Measurements from ENCODE around the gene CTSZ. TPM values are rescaled to one million over a fixed set of nuclear protein-coding genes. Genes with fewer than 3 reads are reported as not detected.

CTSZ gene
- total RNA-seq, 1 experiment from 2014 or later, result 194 TPM

DNA sequence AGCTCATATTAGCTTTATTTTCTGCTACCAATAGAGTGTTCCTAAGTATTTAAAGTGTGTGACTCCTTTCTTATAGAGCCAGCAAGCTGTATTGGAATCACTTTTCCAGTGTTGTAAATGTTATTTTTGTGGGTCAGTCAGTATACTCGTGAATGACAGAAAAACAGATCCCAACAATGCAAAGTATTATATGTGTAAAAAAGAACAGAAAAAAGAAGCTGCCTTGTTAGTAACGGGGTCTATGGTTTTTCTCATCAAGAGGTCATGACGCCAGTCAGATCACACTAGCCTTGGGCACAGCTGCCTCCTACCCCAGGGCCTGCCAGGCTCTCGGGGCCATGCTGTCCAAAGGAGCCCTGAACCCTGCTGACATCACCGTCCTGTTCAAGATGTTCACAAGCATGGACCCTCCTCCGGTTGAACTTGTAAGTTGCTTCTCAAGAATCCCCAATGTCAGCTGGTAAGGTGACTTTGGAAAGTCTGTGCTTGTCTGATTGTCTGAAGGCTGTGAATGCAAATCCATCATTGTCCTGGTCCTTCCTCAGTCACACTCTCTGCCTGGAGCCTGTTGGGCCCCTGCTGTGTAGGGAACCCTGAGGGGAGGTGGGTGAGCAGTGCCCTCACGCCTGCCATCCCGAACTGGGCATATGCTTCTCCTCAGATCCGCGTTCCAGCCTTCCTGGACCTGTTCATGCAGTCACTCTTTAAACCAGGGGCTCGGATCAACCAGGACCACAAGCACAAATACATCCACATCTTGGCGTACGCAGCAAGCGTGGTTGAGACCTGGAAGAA lies 16.2 kb downstream of the CTSZ start:
- peaks cover 17% of the 10 kb centered on the region for H4K20me1 ChIP-seq (ENCODE audit: insufficient read depth)
- peaks cover 8% of the 10 kb centered on the region for H3K79me2 ChIP-seq (ENCODE audit: low read depth)
- no peaks in the 10 kb centered on the region for H3K4me1 ChIP-seq (replicated peaks; ENCODE audit: insufficient read depth)
- no peak for DNase-seq
- TF ChIP-seq EZH2 (IDR thresholded peaks at IDR 0.05; ENCODE audit: low read depth), result no peak
- intact Hi-C loops (cut with micrococcal nuclease; ENCODE audit: unreplicated experiment), result no loop called here
- H3K4me2 ChIP-seq, result no peak overlapping the region
- H3F3A ChIP-seq (ENCODE audit: insufficient read depth, low read depth), result peaks cover 42% of the 10 kb centered on the region
- H2AFZ ChIP-seq, result no peak overlapping the region
- no peaks in the 10 kb centered on the region for H3K27me3 ChIP-seq (ENCODE audit: insufficient read depth, low read depth)
- H3K36me3 ChIP-seq (ENCODE audit: low read depth), result peaks cover 67% of the 10 kb centered on the region
- POLR2A ChIA-PET (ENCODE audit: unreplicated experiment), result interaction anchor here (0.6 kb wide), 1 partner anchor 20 kb away, joined by 5 read pairs; no protein-coding TSS in a partner anchor
- BruUV-seq (replicated peaks), result no TSS peak
- no peaks in the 10 kb centered on the region for H3K9me3 ChIP-seq (ENCODE audit: insufficient read depth, low read depth)
- H3K9me2 ChIP-seq (ENCODE audit: insufficient read depth), result no peaks in the 10 kb centered on the region
- H3K4me3 ChIP-seq, result no peak overlapping the region
- no peak overlapping the region for H3K27ac ChIP-seq
- CTCF ChIA-PET, result interaction anchor here (0.5 kb wide), 1 partner anchor 530 kb away, joined by 3 read pairs; no protein-coding TSS in a partner anchor

DNA sequence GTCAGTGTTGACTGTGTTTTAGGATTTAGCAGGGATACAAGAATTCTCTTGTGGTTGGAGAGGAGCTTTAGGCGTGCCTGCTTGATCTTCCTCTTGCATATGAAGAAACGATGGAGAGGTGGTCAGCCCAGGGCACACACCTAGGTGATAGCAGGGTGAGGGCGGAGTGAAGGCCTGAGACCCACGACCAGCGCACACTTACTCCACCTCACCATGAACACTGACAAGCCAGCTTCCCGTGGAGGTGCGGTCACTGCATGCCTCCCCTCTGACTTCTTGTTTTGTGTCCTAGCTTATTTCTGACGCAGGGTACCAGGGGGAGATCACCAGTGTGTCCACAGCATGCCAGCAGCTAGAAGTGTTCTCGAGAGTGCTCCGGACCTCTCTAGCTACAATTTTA lies 17.9 kb downstream of the CTSZ start:
- POLR2A ChIA-PET (ENCODE audit: unreplicated experiment), result no interaction called here
- H4K20me1 ChIP-seq (ENCODE audit: insufficient read depth), result peaks cover 25% of the 10 kb centered on the region
- BruUV-seq (replicated peaks), result no TSS peak
- peaks cover 28% of the 10 kb centered on the region for H3F3A ChIP-seq (ENCODE audit: insufficient read depth, low read depth)
- intact Hi-C loops (cut with micrococcal nuclease; ENCODE audit: unreplicated experiment), result no loop called here
- TF ChIP-seq, protein P1, sequence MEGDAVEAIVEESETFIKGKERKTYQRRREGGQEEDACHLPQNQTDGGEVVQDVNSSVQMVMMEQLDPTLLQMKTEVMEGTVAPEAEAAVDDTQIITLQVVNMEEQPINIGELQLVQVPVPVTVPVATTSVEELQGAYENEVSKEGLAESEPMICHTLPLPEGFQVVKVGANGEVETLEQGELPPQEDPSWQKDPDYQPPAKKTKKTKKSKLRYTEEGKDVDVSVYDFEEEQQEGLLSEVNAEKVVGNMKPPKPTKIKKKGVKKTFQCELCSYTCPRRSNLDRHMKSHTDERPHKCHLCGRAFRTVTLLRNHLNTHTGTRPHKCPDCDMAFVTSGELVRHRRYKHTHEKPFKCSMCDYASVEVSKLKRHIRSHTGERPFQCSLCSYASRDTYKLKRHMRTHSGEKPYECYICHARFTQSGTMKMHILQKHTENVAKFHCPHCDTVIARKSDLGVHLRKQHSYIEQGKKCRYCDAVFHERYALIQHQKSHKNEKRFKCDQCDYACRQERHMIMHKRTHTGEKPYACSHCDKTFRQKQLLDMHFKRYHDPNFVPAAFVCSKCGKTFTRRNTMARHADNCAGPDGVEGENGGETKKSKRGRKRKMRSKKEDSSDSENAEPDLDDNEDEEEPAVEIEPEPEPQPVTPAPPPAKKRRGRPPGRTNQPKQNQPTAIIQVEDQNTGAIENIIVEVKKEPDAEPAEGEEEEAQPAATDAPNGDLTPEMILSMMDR (conservative IDR thresholded peaks at IDR 0.05), result no peak
- no peak for TF ChIP-seq EZH2 (IDR thresholded peaks at IDR 0.05; ENCODE audit: low read depth)
- no peak overlapping the region for H3K27ac ChIP-seq
- H3K4me3 ChIP-seq, result no peak overlapping the region
- no peak overlapping the region for H2AFZ ChIP-seq
- no peak overlapping the region for H3K4me2 ChIP-seq
- peaks cover 24% of the 10 kb centered on the region for H3K79me2 ChIP-seq (ENCODE audit: low read depth)
- no peaks in the 10 kb centered on the region for H3K27me3 ChIP-seq (ENCODE audit: insufficient read depth, low read depth)
- no peaks in the 10 kb centered on the region for H3K9me3 ChIP-seq (ENCODE audit: insufficient read depth, low read depth)
- H3K36me3 ChIP-seq (ENCODE audit: low read depth), result peaks cover 62% of the 10 kb centered on the region
- CTCF ChIA-PET, result no interaction called here
- no peaks in the 10 kb centered on the region for H3K4me1 ChIP-seq (replicated peaks; ENCODE audit: insufficient read depth)
- DNase-seq, result no peak
- H3K9me2 ChIP-seq (ENCODE audit: insufficient read depth), result no peaks in the 10 kb centered on the region

DNA sequence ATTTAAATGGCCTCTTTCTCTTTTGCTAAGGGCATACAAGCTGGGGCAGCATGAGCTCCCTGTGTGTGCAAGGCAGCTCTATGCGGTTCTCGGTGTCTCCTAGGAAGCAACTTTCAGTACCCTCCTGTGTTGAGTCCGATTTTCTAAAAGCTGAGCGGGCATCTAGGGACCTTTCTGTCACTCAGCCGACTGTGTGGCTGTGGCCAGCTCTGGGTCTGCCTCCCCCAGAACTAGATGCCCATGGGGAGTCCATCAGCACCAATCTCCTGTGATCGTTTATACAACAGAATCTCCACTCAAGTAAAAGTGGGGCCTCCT lies 18.5 kb downstream of the CTSZ start:
- Histone ChIP-seq H3K9me3 (ENCODE audit: insufficient read depth, low read depth) (no peaks in the 10 kb centered on the region), H3K79me2 (ENCODE audit: low read depth) (peaks cover 31% of the 10 kb centered on the region), H3K4me1 (replicated peaks; ENCODE audit: insufficient read depth) (no peaks in the 10 kb centered on the region; the same call in 1 of the 2 replicates), H3K27ac (no peak overlapping the region), H3K36me3 (ENCODE audit: low read depth) (peaks cover 56% of the 10 kb centered on the region), H3F3A (ENCODE audit: insufficient read depth, low read depth) (peaks cover 21% of the 10 kb centered on the region), H3K9me2 (ENCODE audit: insufficient read depth) (no peaks in the 10 kb centered on the region), H3K4me2 (no peak overlapping the region), H3K27me3 (ENCODE audit: insufficient read depth, low read depth) (no peaks in the 10 kb centered on the region), H3K4me3 (no peak overlapping the region), H2AFZ (no peak overlapping the region), H4K20me1 (ENCODE audit: insufficient read depth) (peaks cover 32% of the 10 kb centered on the region)
- BruUV-seq (replicated peaks), result no TSS peak
- ChIA-PET CTCF (no interaction called here), POLR2A (ENCODE audit: unreplicated experiment) (no interaction called here)
- no peak for DNase-seq
- intact Hi-C loops (cut with micrococcal nuclease; ENCODE audit: unreplicated experiment), result no loop called here
- TF ChIP-seq, protein P1 (conservative IDR thresholded peaks at IDR 0.05), result no peak
- TF ChIP-seq EZH2 (IDR thresholded peaks at IDR 0.05; ENCODE audit: low read depth), result no peak

Data from PC-9 (cell line).